Activated T-cell treated with anti-CD3 and anti-CD28 coated beads, Interleukin-2, amount 50 U/mL, for 72 hours (primary cell): ENCODE measurements around the gene AHR. TPM values are rescaled to one million over a fixed set of nuclear protein-coding genes. Genes with fewer than 3 reads are reported as not detected.

Experiments
- ATAC-seq, 2 donors: fragments of 150-1000 bp; cut with Tn5 transposase; replicated peaks in 1 of 2; 2 replicates each; pipeline ENCODE4 v1.10.0; 2021; ENCODE audit warnings: moderate library complexity in 2 of 2, mild to moderate bottlenecking in 1 of 2
- DNase-seq, 2 donors: peaks; one replicate each; pipeline ENCODE4 v3.0.0; 2021 to 2022; ENCODE audit warnings: mixed read lengths in 1 of 2
- H3K27ac Mint-ChIP-seq: one replicate; pipeline ENCODE4 v1.8.0; 2022; ENCODE audit warnings: mild to moderate bottlenecking, moderate library complexity, mixed read lengths
- H3K27me3 Mint-ChIP-seq: one replicate; pipeline ENCODE4 v1.8.0; 2022; ENCODE audit warnings: low read depth, mixed read lengths
- H3K36me3 Mint-ChIP-seq, 2 donors: one replicate each; pipeline ENCODE4 v1.8.0; 2022; ENCODE audit warnings: mixed read lengths in 2 of 2, mild to moderate bottlenecking in 1 of 2; ENCODE audit not compliant: insufficient read depth in 2 of 2
- H3K4me1 Mint-ChIP-seq: one replicate; pipeline ENCODE4 v1.8.0; 2022; ENCODE audit warnings: low read depth, mixed read lengths
- H3K4me3 Mint-ChIP-seq, 2 donors: one replicate each; pipeline ENCODE4 v1.8.0; 2022; ENCODE audit warnings: mild to moderate bottlenecking in 2 of 2, mixed read lengths in 2 of 2, moderate library complexity in 2 of 2
- H3K9me3 Mint-ChIP-seq, 2 donors: one replicate each; pipeline ENCODE4 v1.8.0; 2022; ENCODE audit warnings: mixed read lengths in 2 of 2
- total RNA-seq, 2 donors: library from RNA; stranded (reverse); gene quantifications; one replicate each; pipeline ENCODE4 v1.2.3, GENCODE V29; 2022

The AHR gene
- total RNA-seq, 2 donors from 2014 or later: 36.4 to 42.8 TPM

- H3K27me3 Mint-ChIP-seq: no peaks in the 10 kb centered on the region
- H3K4me1 Mint-ChIP-seq: peaks cover 24% of the 10 kb centered on the region
- DNase-seq (peak in 1 of 2 donors; percentile 4), ATAC-seq (no peak)
- no peak overlapping the region for H3K4me3 Mint-ChIP-seq
- no peaks in the 10 kb centered on the region for H3K9me3 Mint-ChIP-seq
- peaks cover under 1 to 9% of the 10 kb centered on the region in 2 donors for H3K36me3 Mint-ChIP-seq
- no peak overlapping the region for H3K27ac Mint-ChIP-seq
Observed at GRCh38 chr7:17307969-17308648, 9.7 kb downstream of the AHR start.

- Mint-ChIP-seq H3K27ac (no peak overlapping the region), H3K27me3 (no peaks in the 10 kb centered on the region), H3K9me3 (no peaks in the 10 kb centered on the region), H3K4me3 (no peak overlapping the region), H3K36me3 (peaks cover 2 to 15% of the 10 kb centered on the region in 2 donors), H3K4me1 (peaks cover 11% of the 10 kb centered on the region)
- ATAC-seq: no peak
- DNase-seq: no peak
Observed at GRCh38 chr7:17311194-17311593, 12.7 kb downstream of the AHR start.

DNA sequence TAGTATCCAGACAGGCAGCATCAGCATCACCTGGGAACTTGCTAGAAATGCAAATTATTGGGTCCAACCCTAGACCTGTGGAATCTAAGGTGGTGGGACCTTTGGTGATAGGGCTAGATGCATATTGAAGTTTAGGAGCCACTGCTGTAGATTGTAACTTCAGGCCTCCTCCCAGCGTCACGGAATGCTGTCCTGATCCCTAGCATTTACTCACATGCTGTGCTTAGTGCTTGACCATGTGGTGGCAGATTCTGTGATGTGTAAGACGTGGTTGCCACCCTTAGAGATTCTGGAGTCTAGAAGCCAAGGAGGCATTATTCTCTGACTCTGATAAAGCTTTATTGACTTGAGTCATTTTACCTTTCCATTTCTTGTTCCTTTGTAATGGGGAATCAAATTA, 13.5 kb downstream of the AHR start:
- Mint-ChIP-seq H3K36me3 (peaks cover 2 to 16% of the 10 kb centered on the region in 2 donors), H3K4me1 (peaks cover 13% of the 10 kb centered on the region), H3K27ac (no peak overlapping the region), H3K9me3 (no peaks in the 10 kb centered on the region), H3K4me3 (no peak overlapping the region), H3K27me3 (no peaks in the 10 kb centered on the region)
- no peak for ATAC-seq
- no peak for DNase-seq

DNA sequence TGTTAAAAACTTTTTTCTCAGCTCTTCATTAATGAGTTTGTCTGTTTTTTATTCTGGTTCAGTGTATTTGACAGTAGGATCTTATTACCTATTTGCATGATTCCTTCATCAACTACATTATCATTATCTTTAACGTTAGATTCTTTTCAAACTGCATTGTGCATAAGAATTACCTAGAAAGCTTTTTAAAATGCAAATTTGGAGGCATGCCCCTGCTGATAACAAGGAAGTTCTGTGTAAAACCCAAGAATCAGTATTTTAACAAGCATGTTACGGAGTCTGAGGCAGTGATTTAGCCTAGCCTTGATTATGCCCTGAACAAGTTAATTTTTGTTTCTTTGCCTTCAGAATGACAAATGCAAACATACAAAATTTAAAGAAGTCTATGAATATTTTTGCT, 14.2 kb downstream of the AHR start:
- Mint-ChIP-seq H3K9me3 (no peaks in the 10 kb centered on the region), H3K36me3 (peaks cover 2 to 16% of the 10 kb centered on the region in 2 donors), H3K27ac (no peak overlapping the region), H3K4me3 (no peak overlapping the region), H3K4me1 (peaks cover 13% of the 10 kb centered on the region), H3K27me3 (no peaks in the 10 kb centered on the region)
- no peak for ATAC-seq
- no peak for DNase-seq

- no peak for ATAC-seq
- Mint-ChIP-seq H3K27me3 (no peaks in the 10 kb centered on the region), H3K4me3 (no peak overlapping the region), H3K9me3 (no peaks in the 10 kb centered on the region), H3K27ac (no peak overlapping the region), H3K4me1 (peaks cover 13% of the 10 kb centered on the region), H3K36me3 (peaks cover 2 to 16% of the 10 kb centered on the region in 2 donors)
- DNase-seq: no peak
Observed at GRCh38 chr7:17313194-17313593, 14.7 kb downstream of the AHR start.

GRCh38 chr7:17315974-17316373, 17.5 kb downstream of the AHR start:
- Mint-ChIP-seq H3K36me3 (peaks cover 2 to 13% of the 10 kb centered on the region in 2 donors), H3K9me3 (no peaks in the 10 kb centered on the region), H3K27me3 (no peaks in the 10 kb centered on the region), H3K4me3 (no peak overlapping the region), H3K27ac (peak overlapping the region; percentile 18), H3K4me1 (peaks cover 22% of the 10 kb centered on the region)
- DNase-seq (no peak), ATAC-seq (no peak)

DNA sequence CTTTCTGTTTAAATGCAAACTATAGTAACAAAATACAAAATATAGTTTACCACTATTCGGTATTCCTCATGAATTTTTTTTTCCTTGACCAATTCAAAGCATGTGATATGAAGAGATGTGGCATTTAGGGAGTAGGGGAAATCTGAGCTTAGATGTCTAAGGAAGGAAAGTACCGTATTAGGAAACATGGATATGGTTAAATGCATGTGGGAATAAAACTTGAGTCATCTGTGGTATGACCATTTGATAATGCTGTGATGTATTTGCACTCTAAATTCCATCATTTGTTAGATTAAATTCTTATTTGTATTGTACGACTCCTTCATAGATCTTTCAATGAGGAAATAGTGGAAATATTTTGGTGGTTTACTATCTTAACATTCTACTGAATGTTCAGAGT, 19.7 kb downstream of the AHR start:
- no peaks in the 10 kb centered on the region for H3K27me3 Mint-ChIP-seq
- ATAC-seq: no peak
- DNase-seq: no peak
- no peak overlapping the region for H3K4me3 Mint-ChIP-seq
- no peak overlapping the region for H3K27ac Mint-ChIP-seq
- peaks cover under 1 to 9% of the 10 kb centered on the region in 2 donors for H3K36me3 Mint-ChIP-seq
- peaks cover 22% of the 10 kb centered on the region for H3K4me1 Mint-ChIP-seq
- H3K9me3 Mint-ChIP-seq: no peaks in the 10 kb centered on the region

DNA sequence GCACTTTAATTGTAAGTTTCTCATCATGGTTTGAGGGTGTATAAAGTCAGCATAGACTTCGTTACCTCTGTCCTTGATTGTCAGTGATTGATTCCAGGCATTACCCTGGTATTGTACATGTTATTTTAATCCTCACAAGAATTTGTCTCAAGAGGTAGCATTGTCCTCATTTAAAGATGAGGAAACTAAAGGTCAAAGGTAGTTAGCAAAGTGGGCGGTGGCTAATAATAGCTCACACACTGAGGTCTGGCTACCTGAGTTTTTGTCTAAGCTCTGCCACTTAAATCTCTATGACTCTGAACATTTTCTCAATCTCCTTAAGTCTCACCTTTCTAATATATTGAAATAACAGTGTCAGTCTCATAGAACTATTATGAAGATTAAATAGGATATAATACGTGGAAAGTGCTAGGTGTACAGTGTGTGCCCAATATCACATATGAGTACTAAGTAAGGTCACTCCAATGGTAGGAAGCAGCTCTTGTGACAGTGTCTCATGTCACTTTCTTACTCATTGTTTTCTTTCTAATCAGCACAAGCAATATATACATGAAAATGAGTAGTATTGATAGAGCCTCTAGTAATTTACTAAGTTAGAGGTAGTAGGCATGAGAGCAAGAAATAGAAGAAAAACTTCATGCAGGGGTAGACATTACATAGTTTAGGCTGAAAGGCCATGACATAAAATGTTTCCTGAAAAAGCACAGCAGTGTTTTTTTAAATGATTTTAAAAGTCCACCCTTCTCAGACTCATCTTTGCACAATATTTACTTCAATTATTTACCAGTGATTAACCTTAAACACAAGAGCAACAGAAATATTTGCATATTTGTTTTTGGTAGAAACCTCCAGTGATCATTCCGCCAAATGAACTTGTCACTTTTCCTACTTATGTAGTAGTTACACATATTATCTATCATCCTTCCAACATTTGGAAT, 21.0 kb downstream of the AHR start:
- H3K4me1 Mint-ChIP-seq: peaks cover 22% of the 10 kb centered on the region
- peaks cover 0 to 8% of the 10 kb centered on the region in 2 donors for H3K36me3 Mint-ChIP-seq
- DNase-seq: no peak
- H3K9me3 Mint-ChIP-seq: no peaks in the 10 kb centered on the region
- peak in 1 of 2 donors; percentile 67 for ATAC-seq
- no peak overlapping the region for H3K4me3 Mint-ChIP-seq
- H3K27me3 Mint-ChIP-seq: no peaks in the 10 kb centered on the region
- H3K27ac Mint-ChIP-seq: no peak overlapping the region

GRCh38 chr7:17320102-17320497, 21.6 kb downstream of the AHR start:
- DNase-seq (no peak), ATAC-seq (no peak)
- Mint-ChIP-seq H3K4me1 (peaks cover 22% of the 10 kb centered on the region), H3K4me3 (no peak overlapping the region), H3K9me3 (no peaks in the 10 kb centered on the region), H3K27me3 (no peaks in the 10 kb centered on the region), H3K36me3 (peaks cover 0 to 9% of the 10 kb centered on the region in 2 donors), H3K27ac (no peak overlapping the region)

- Mint-ChIP-seq H3K27me3 (no peaks in the 10 kb centered on the region), H3K27ac (no peak overlapping the region), H3K4me3 (no peak overlapping the region), H3K36me3 (peaks cover 0 to 14% of the 10 kb centered on the region in 2 donors), H3K4me1 (peaks cover 16% of the 10 kb centered on the region), H3K9me3 (no peaks in the 10 kb centered on the region)
- ATAC-seq (no peak), DNase-seq (no peak)
Observed at GRCh38 chr7:17320657-17321056, 22.2 kb downstream of the AHR start.

GRCh38 chr7:17325364-17325763, 26.9 kb downstream of the AHR start:
- no peaks in the 10 kb centered on the region for H3K27me3 Mint-ChIP-seq
- H3K4me1 Mint-ChIP-seq: no peaks in the 10 kb centered on the region
- ATAC-seq (no peak), DNase-seq (no peak)
- H3K9me3 Mint-ChIP-seq: no peaks in the 10 kb centered on the region
- H3K4me3 Mint-ChIP-seq: no peak overlapping the region
- peak overlapping the region; percentile 48 for H3K27ac Mint-ChIP-seq
- H3K36me3 Mint-ChIP-seq: peaks cover 3 to 19% of the 10 kb centered on the region in 2 donors

GRCh38 chr7:17326378-17326777, 27.9 kb downstream of the AHR start:
- peaks cover 4 to 20% of the 10 kb centered on the region in 2 donors for H3K36me3 Mint-ChIP-seq
- H3K27ac Mint-ChIP-seq: no peak overlapping the region
- H3K9me3 Mint-ChIP-seq: no peaks in the 10 kb centered on the region
- DNase-seq: no peak
- H3K4me1 Mint-ChIP-seq: no peaks in the 10 kb centered on the region
- no peaks in the 10 kb centered on the region for H3K27me3 Mint-ChIP-seq
- no peak overlapping the region for H3K4me3 Mint-ChIP-seq
- ATAC-seq: no peak

- H3K27ac Mint-ChIP-seq: no peak overlapping the region
- H3K9me3 Mint-ChIP-seq: no peaks in the 10 kb centered on the region
- DNase-seq (no peak), ATAC-seq (no peak)
- H3K36me3 Mint-ChIP-seq: peaks cover 6 to 26% of the 10 kb centered on the region in 2 donors
- H3K4me3 Mint-ChIP-seq: no peak overlapping the region
- H3K4me1 Mint-ChIP-seq: no peaks in the 10 kb centered on the region
- no peaks in the 10 kb centered on the region for H3K27me3 Mint-ChIP-seq
Observed at GRCh38 chr7:17328641-17329040, 30.2 kb downstream of the AHR start.
